Medulla oblongata (tissue), 1 donor: ENCODE data around the gene RNF40.

ENCODE experiments used
- DNase-seq: peaks from one replicate; pipeline ENCODE4 v3.0.0-alpha.2; 2015; ENCODE audit errors: extremely low spot score

Gene RNF40

GRCh38 chr16:30740364-30741251, 21.5 kb upstream of the RNF40 start:
- DNase-seq, result peak; percentile 47

- DNase-seq, result no peak
Measured at GRCh38 chr16:30741461-30741914, 20.6 kb upstream of the RNF40 start.

DNA sequence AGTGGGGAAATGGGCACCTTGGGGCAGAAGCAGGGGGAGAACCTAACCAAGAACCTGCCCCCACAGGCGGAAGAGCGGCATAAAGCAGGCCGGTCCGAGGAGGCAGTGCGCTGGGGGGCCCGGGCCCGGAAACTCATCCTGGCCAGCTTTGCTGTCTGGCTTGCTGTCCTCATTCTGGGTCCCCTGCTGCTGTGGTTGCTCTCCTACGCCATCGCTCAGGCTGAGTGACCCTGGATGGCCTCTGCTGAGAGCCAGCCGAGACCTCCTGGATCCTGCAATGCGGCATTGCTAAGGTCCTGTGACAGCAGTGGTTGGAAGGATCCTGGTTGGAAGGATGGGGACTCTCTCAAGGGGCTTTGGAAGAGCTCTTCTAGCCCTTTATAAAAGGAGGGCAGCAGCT, 18.4 kb upstream of the RNF40 start:
- DNase-seq, result no peak

DNA sequence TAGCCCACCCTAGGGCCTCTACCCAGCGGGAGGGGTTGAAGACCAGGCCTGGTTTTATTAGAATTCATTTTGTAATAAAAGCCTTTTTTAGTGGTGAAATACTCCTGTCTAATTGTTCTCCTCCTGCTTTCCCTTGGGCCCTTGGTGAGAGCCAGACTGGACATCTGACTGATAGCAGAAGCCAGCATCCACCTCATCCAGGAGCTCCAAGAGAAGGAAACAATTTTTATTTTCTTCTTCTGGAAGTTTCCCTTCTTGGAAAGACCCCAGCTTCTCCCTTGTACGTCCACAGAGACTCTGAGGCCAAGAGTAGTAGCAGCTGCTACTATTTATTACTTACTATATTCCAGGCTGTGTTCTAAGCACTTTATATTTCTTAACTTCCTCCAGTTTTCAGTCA, 17.9 kb upstream of the RNF40 start:
- no peak for DNase-seq

GRCh38 chr16:30745082-30745481, 17.0 kb upstream of the RNF40 start:
- no peak for DNase-seq

DNA sequence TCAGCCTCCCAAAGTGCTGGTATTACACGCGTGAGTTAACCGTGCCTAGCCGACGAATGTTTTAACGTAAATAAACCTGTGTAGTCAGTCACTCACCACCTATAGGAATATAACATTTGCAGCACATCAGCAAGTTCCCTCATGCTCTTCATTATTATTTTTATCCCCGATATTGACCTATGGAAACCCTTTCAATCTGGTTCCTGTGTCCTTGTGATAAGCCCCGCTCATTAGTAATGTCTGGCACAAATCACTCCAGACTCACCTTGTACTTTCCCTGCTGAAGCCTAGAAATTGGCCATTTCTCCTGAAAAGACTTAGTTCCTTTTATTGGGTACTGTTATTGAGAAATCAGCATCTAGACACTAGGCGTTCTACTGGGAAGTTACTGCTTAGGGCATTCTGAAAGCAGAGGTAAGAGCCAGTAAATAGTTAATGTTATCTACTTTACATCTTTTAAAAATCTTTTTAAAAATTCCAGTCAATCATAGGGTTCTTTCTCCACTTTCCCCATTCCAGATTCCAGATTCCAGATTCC, 15.4 kb upstream of the RNF40 start:
- no peak for DNase-seq

- no peak for DNase-seq
Measured at GRCh38 chr16:30747331-30747730, 14.8 kb upstream of the RNF40 start.

DNA sequence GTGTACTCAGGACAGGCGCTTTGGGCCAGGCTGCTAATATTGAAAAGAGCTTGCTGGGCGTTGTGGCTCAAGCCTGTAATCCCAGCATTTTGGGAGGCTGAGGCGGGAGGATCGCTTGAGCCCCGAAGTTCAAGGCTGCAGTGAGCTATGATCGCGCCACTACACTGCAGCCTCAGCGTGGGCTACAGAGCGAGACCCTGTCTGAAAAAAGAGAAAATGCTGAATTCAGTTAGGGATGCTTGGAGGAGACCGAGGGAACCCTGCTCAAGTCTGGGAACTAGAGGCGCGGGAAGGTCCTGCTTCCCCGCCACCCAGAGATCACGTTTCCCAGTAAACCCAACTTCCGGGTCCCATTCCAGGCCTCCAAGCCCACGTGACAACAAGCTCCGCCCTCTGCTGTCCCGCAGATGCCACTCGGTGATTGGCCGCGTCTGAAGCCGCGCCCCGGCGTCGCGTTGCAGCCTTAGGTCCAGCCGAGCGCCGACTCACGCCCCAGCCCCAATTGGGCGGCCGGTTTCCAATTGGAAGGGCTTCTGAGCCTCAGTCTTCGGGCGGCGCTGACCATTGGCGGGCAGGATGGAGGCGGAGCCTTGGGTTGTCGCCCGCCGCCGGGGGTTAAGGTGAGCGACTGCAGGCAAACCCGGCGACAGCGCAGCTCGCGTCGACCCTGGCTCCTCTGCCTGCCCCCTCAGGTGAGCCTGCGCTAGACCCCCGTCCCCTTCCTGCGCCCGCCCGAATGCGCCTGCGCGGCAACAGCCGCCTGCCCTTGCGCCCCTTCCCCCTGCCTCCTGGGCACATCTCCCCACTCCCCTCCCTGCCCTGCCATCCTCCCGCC, 14.1 kb upstream of the RNF40 start, which contains the start of gene PHKG2:
Gene PHKG2, plus strand, starts transcription at position 627 of the 835 bp plus-strand sequence. CDS start 396 bp downstream, outside the sequence.
- peak; percentile 100 for DNase-seq

GRCh38 chr16:30748634-30749445, 13.3 kb upstream of the RNF40 start:
- no peak for DNase-seq

- DNase-seq, result no peak
Measured at GRCh38 chr16:30750201-30750600, 11.9 kb upstream of the RNF40 start.

DNA sequence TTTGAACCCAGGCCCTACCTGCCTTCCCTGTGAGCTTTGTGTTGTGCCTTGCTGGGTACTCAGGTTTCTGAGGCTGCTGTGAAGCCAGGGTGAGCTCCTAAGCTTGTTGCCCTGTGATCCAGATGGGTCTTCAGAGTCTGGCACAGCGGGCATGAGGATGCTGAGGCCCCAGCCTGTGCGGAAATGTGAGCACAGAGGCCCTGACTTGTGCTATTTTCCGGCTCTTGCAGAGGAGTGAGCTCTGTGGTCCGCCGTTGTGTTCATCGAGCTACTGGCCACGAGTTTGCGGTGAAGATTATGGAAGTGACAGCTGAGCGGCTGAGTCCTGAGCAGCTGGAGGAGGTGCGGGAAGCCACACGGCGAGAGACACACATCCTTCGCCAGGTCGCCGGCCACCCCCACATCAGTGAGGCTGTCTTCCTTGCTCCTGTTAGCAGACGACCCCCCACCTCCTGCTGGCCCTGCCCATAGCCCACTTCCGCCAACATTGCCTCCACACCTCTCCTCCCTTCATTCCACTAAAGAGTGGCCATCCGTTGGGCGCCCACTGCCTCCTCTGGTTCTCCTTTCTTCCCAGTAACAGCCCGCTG, 11.2 kb upstream of the RNF40 start:
- no peak for DNase-seq

GRCh38 chr16:30753596-30753995, 8.5 kb upstream of the RNF40 start:
- DNase-seq, result no peak

GRCh38 chr16:30755955-30756780, 6.0 kb upstream of the RNF40 start:
- DNase-seq, result no peak

GRCh38 chr16:30756781-30757100, 5.4 kb upstream of the RNF40 start:
- DNase-seq, result no peak

DNA sequence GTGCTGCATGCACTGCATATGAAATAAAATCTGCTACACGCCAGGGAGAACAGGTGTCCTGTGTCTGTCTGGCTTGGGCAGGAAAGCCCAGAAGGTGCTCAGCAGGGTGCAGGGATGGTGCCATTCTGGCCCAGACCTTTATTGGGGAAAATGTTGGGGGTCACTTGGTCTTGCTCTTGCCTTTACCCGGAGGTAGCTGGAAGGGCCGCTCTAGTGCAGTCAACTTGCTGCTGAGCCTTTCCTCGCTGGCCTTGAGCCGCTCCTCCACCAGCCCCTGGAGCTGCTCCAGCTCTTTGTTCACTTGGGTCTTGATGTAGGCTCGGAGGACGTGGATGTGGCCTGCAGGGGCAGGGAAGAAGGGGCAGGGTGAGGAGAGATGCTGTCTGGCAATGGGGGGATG, 4.8 kb upstream of the RNF40 start:
- no peak for DNase-seq

DNA sequence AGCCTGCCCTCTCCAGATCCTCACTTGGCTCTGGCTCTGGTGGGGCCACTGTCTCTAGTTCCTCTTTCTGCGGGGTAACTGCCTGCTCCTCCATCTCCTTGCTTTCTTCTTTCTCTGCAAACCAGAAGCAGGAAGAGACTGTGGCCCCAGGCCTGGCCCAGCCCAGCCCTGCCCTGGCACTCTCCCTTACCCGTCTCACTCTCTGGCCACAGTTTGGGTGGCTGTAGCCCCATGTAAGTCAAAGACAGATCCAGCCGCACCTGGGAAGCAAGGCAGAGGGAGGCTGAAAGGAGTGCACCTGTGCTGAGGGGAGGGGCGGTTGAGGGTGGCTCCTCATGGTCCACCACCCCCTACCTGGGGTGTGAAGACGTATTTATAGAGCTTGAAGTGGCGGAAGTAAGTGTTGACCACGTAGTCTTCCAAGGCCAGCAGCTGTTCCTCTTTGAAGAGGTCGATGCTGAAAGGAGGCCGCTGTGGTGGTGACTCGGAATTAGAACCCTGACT, 3.1 kb upstream of the RNF40 start:
- DNase-seq, result peak; percentile 56

DNA sequence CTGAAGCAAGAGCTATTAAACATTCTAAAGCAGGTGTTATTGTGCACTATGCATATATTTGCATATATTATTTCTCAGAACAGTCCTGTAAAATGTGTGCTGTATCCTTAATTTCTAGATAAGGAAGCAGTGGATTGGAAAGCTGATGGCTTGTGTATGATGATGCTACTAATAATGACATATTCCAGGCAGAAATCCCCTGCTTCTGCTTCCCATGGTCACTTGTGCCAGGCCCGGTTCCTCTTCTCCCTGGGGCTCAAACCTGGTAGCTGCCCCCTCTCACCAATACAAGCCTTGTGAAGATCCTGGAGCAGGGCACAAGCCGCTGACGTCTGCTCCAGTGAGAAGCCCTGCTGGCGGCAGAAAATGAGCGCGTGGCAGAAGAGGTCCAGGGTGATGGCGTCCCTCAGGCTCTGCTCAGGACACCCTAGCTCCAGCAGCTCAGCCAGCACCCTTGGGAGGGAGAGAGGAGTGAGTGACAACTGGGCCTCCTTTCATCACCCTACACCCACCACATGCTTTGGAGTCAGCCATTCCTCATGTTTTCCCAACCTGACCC, 2.0 kb upstream of the RNF40 start:
- DNase-seq, result no peak

- DNase-seq, result no peak
Measured at GRCh38 chr16:30760577-30761426, 1.3 kb upstream of the RNF40 start.

GRCh38 chr16:30761427-30761927, 645 bp upstream of the RNF40 start:
- DNase-seq, result no peak
